ENCODE data around the gene APOC4.
"Not testable (repeated sequence)": the region's sequence is repeated elsewhere in the genome, so short reads cannot be mapped to it uniquely, and the experiment has no call there.

The APOC4 gene

GRCh38 chr19:44924243-44924725 lies 17.8 kb upstream of the APOC4 start:
- DNase-seq, result no peak

- DNase-seq, result peak; percentile 89
Observed at GRCh38 chr19:44925114-44925891, 16.7 kb upstream of the APOC4 start.

DNA sequence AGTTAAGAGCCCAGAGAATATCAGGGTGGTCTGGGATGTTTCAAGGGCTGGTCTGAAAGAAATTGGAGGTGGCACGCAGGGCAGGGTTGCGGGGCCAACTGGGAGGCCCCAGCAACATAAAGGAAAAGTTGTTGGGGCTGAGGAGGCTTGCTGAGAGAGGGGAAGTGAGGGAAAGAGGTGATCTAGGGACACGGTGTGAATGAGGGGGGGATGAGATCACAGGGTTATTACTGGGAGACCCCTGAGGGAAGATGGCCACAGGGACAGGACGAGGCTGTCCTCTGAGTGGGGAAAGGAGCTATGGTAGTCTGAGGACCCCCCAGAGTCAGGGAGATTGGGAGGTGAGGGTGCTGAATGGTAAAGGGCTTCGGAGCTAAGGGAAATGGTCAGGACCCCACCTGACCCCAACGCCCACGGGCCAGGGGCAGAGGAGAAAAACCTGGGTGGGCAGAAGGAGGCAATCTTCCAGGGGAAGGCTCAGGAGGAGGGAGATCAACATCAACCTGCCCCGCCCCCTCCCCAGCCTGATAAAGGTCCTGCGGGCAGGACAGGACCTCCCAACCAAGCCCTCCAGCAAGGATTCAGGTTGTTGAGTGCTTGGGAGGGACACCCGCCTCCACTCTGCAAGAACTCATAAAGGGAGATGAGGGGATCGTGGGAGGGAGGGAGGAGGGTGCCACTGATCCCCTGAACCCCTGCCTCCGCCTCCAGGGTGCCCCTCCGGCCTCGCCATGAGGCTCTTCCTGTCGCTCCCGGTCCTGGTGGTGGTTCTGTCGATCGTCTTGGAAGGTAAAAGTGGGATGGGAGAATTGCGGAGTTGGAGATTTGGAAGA lies 15.6 kb upstream of the APOC4 start:
- not testable (repeated sequence) for DNase-seq

DNA sequence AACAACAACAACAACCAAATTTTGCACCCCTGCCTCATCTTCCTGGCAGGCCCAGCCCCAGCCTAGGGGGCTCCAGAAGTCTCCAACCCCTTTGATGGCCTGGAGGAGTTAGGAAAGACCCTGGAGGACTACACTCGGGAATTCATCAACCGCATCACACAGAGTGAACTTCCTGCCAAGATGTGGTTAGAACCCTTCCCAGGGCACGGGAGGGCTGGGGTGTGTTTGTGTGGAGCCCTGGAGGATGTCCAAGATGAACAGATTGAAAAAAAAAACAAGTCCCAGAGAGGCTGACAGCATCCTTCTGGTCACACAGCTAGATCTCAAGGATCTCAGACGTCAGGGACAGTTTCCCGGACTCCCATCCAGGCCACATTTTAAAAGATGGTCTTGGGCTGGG lies 14.3 kb upstream of the APOC4 start:
- DNase-seq, result no peak

DNA sequence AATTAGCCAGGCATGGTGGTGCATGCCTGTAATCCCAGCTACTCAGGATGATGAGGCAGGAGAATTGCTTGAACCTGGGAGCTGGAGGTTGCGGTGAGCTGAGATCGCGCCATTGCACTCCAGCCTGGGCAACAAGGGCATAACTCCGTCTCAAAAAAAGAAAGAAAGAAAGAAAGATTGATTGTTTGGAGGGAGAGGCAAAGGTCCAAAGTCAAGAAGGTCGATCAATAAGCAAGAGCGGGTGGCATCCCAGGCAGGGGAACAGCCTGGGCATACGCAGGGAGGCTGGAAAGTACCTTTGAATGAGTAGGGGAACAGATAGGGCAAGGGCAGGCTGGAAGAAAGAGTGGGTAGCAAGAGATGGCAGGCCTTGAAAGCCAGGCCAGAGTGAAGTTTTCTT lies 11.9 kb upstream of the APOC4 start:
- no peak for DNase-seq

DNA sequence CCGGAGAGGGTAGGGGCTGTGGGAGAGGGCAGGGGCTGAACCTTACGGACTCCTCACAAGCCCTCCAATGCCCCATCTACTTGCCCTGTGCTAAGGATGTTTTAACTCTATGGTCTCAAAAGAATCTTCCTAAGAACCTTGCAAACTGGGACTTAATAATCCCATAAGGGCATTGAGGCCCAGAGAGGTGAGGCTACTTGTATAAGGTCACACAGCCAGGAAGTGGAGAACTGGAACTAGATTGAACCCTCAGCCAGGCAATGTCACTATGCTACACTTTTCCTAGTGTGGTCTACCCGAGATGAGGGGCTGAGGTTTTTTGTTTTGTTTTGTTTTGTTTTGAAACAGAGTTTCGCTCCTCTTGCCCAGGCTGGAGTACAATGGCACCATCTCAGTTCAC lies 10.5 kb upstream of the APOC4 start:
- DNase-seq, result no peak

DNA sequence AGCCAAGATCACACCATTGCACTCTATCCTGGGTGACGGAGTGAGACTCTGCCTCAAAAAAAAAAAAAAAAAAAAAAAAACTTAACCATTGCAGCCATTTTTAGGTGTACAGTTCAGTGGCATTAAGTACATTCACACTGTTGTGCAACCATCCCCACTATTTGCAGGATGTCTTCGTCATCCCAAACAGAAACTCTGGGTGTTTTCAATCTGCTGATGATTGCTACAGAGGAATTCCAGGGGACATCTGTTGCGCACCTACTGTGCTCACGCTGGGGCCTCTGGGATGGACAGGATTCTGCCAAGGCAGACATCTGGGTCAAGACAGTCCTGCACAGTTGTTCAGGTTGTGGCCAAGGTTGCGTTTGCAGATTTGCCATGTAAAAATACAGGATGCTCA lies 2.4 kb upstream of the APOC4 start:
- DNase-seq, result no peak

- no peak for DNase-seq
Observed at GRCh38 chr19:44943801-44944249, 1.8 kb downstream of the APOC4 start.

- no peak for DNase-seq
Observed at GRCh38 chr19:44947041-44947581, 5.1 kb downstream of the APOC4 start.

DNA sequence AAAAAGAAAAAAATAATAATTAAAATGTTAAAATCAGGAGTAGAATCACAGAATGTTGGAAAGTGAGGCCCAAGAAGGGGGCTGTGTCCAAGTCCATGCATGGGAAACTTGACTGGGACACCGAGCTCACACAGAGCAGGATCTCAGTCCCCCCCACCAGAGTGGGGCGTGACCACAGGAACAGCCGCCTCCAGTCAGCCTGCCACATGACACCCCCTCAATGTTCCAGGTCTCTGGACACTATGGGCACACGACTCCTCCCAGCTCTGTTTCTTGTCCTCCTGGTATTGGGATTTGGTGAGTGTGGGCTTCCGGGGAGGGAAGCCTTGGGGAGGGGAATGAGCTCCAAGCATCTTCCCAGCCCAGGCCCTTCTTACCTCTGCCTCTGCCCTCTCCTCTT lies 6.2 kb downstream of the APOC4 start:
- no peak for DNase-seq

DNA sequence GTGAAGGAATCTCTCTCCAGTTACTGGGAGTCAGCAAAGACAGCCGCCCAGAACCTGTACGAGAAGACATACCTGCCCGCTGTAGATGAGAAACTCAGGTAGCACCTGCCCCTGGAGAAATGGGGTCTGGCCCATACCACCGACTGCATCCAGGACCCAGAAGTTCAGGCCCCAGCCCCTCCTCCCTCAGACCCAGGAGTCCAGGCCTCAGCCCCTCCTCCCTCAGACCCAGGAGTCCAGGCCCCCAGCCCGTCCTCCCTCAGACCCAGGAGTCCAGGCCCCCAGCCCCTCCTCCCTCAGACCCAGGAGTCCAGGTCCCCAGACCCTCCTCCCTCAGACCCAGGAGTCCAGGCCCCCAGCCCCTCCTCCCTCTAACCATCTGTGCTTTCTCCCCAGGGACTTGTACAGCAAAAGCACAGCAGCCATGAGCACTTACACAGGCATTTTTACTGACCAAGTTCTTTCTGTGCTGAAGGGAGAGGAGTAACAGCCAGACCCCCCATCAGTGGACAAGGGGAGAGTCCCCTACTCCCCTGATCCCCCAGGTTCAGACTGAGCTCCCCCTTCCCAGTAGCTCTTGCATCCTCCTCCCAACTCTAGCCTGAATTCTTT lies 6.8 kb downstream of the APOC4 start:
- DNase-seq, result no peak

GRCh38 chr19:44949550-44949949 lies 7.5 kb downstream of the APOC4 start:
- no peak for DNase-seq

DNA sequence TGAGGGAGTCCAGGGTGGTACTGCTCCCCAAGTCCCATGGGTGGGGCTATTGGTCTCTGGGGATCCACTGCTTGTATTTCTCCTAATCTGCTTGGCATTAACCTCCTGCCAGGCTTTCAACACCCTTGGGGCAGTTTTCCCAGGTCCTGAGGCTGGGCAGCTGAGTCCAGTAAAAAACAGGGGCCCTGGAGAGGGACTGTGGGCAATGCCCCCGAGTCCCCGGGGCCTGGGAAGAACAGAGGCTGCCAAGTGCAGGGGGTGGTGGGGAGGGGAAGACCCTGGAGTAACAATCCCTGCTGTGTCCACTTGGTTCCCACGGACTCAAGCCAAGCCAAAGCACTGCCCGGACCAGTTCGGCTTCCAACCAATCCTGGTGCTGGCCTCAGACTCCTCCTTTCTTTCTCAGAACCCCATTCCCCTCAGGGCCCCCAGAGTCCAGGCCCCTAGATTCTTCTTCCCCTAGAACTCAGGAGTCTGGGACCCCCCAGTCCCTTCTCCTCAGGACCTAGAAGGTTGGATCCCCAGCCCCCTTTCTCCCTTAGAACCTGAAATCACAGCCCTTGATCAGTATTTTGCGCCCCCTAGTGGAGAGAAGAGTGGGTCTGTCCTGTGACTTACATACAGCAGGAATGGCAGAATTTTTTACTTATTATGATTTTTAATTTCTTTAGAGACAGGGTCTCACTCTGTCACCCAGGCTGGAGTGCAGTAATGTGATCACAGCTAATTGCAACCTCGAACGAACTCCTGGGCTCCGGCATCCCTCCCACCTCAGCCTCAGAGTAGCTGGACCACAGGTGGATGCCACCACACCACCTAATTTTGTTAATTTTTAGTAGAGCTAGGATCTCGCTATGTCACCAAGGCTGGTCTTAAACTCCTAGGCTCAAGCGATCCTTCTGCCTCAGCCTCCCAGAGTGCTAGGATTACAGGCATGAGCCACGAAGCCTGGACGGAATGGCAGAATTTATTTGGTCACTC lies 9.4 kb downstream of the APOC4 start:
- peak; percentile 70 for DNase-seq

DNA sequence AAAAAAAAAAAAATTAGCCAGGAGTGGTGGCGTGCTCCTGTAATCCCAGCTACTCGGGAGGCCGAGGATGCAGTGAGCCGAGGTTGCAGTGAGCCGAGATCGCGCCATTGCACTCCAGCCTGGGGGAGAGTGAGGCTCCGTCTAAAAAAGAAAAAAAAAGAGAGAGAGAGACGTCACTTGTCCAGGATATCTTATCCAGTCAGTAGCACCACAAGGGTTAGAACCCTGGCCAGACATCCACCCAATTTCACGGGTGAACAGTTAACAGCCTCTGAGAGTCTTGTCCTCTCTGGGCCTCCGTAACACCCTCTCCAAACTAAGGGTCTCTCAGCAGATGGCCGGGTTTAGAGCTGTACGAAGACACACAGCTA lies 12.2 kb downstream of the APOC4 start:
- DNase-seq, result no peak

- peak; percentile 98 for DNase-seq
Observed at GRCh38 chr19:44954649-44955504, 12.8 kb downstream of the APOC4 start, which contains the start of gene CLPTM1. TSS of gene CLPTM1 (plus strand) at chr19:44955380. CDS start at chr19:44955396, 16 bp downstream.

DNA sequence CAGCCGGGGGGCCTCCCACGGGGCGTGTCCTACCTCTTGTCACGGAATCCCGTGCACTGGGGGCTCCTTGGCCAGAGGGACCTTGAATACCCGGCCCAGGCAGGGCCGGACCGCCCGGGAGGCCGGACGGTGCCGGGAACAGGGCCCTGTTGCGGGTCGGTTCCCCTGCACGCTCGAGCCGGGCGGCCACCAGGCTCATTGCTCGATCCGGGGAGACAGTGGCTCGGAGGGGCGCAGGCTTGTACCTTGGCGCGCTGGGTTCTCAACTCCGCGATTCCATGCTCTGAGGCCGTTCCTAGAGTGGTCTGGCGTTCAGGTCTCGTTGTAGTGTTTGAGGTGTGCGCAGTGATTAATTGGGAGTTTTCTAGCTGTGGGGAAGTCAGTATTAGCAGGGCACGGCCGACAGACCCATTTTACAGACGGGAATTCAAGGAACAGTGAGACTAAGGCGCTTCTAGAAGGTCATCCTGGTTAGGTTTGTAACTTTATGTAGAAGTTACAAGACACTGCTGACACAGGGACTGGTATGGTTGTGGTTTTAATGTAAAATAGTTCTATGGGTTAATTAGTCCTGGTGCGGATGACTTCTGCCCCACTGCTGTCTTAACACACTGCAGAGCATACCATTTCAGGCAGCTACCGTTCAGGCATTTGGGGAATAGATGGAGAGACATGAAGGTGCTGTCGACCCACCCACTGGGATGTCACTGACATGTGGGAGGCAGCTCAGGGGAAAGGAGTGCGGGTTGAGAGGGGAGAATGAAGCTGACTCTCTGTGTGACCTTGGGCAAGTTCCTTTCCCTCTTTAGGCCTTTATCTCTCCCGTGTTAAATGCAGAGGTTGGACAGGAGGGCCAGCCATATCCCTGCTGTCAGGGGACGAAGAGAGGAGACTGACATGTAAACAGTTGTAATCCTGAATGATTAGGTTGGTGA lies 13.7 kb downstream of the APOC4 start:
- no peak for DNase-seq

DNA sequence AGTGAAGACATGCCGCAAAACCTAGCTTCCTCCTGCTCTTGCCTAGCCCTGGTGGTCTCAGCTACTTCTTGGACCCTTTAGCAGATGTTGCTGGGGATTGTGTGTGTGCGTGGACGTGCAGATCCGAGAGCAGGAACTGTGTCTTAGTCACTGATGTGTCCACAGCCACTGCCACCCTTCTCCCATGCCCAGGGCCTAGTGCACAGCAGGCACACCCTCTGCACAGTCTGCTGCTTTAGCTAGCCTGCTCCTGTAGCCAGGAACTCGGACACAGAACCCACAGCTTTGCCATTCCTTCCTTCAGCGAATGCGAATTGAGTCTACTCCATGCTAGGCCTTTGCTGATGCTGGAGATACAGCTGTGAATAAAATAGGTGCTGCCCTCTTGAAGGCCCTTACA lies 15.5 kb downstream of the APOC4 start:
- DNase-seq, result no peak

GRCh38 chr19:44958090-44958489 lies 16.1 kb downstream of the APOC4 start:
- no peak for DNase-seq

GRCh38 chr19:44959691-44960090 lies 17.7 kb downstream of the APOC4 start:
- no peak for DNase-seq
